ENCODE measurements around the gene ADRA2C.

DNA sequence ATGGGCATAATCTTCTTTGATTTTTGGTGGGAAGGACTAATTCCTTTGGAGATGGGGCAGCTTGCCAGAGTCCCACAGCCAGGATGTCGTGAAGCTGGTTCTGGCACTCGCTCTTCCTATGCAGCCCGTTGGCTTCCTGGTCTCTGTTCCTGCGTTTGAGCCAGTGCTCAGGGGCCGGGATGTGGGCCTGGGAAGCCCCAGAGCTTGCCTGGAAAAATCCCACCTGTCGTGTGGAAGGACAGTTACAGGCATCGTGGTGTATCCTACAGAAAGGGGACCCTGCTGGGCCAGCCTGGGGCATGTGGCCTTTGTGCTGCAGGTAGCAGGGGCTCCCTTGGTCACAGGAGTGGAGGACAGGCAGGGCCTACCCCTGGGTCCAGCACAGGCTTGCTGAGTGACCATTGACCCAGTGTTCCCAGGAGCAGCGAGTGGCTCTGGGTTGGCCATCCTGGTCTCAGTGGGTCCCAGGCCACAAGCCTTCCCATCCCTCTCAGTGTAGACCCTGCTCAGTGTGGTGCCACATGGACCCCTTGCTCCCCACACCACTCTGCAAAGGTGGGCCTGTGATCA lies 50.2 kb downstream of the ADRA2C start:
- TF ChIP-seq EP300 (IDR thresholded peaks at IDR 0.05): no peak
- no peak for TF ChIP-seq CEBPB (IDR thresholded peaks at IDR 0.05)
